Natural killer cell treated with Interleukin-12 subunit alpha and Interleukin-12 subunit beta and Interleukin-15 and Interleukin-18, amount 100 ng/mL, for 72 hours (primary cell): ENCODE results near the gene CERS6. TPM values are rescaled to one million over a fixed set of nuclear protein-coding genes. Genes with fewer than 3 reads are reported as not detected.
A peak's percentile ranks its signal among the peaks of the same experiment; 100 is the strongest.

Source experiments
- ATAC-seq, 2 donors: fragments of 150-1000 bp; cut with Tn5 transposase in 1 of 2; sonication (Bioruptor Pico), chemical (Tn5 transposase) in 1 of 2; 2 replicates each; pipeline ENCODE4 v1.10.0; 2021
- DNase-seq: peaks from one replicate; pipeline ENCODE4 v3.0.0; 2022; ENCODE audit warnings: low spot score
- H3K27ac Mint-ChIP-seq, 2 donors: 1 replicate in 1 of 2; 2 replicates in 1 of 2; pipeline ENCODE4 v1.8.0; 2022; ENCODE audit warnings: mixed read lengths in 2 of 2, mild to moderate bottlenecking in 1 of 2, moderate library complexity in 1 of 2
- H3K27me3 Mint-ChIP-seq, 2 donors: 1 replicate in 1 of 2; 2 replicates in 1 of 2; pipeline ENCODE4 v1.8.0; 2022; ENCODE audit warnings: mixed read lengths in 2 of 2
- H3K36me3 Mint-ChIP-seq: one replicate; pipeline ENCODE4 v1.8.0; 2022; ENCODE audit warnings: mixed read lengths
- H3K4me1 Mint-ChIP-seq, 2 donors: 1 replicate in 1 of 2; 2 replicates in 1 of 2; pipeline ENCODE4 v1.8.0; 2022; ENCODE audit warnings: low read depth in 2 of 2, mixed read lengths in 2 of 2, mild to moderate bottlenecking in 1 of 2
- H3K4me3 Mint-ChIP-seq: one replicate; pipeline ENCODE4 v1.8.0; 2022; ENCODE audit warnings: mixed read lengths
- H3K9me3 Mint-ChIP-seq: 2 replicates; pipeline ENCODE4 v1.8.0; 2022; ENCODE audit warnings: mixed read lengths
- total RNA-seq, 2 donors: library from RNA; stranded (reverse); gene quantifications; one replicate each; pipeline ENCODE4 v1.2.3, GENCODE V29; 2022

The CERS6 gene
- total RNA-seq, 2 donors from 2014 or later: 17.8 to 19.5 TPM

DNA sequence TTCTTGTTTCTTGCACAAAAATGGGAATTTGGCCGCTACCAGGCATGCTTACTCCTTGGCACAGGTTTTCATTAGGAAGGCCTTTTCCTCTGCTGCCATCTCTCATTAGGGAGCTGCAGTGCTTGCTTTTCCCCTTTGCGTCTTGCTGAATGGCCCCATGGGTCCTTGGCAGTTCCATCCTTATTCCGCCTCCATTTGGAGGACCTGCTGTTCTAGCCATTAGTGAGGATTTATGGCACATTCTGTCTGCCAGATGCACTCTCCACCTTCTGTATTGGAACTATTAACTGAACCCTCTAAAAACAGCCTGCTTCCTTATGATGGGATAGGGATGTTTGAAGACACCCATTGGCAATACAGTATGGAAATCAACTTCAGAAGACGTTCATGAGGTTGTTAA is 242.9 kb downstream of the CERS6 start:
- Mint-ChIP-seq H3K4me3 (no peak overlapping the region), H3K36me3 (peaks cover 16% of the 10 kb centered on the region), H3K4me1 (peaks cover 0 to 5% of the 10 kb centered on the region in 2 donors), H3K27ac (no peak overlapping the region), H3K9me3 (no peaks in the 10 kb centered on the region), H3K27me3 (no peaks in the 10 kb centered on the region)
- DNase-seq: no peak
- no peak for ATAC-seq

DNA sequence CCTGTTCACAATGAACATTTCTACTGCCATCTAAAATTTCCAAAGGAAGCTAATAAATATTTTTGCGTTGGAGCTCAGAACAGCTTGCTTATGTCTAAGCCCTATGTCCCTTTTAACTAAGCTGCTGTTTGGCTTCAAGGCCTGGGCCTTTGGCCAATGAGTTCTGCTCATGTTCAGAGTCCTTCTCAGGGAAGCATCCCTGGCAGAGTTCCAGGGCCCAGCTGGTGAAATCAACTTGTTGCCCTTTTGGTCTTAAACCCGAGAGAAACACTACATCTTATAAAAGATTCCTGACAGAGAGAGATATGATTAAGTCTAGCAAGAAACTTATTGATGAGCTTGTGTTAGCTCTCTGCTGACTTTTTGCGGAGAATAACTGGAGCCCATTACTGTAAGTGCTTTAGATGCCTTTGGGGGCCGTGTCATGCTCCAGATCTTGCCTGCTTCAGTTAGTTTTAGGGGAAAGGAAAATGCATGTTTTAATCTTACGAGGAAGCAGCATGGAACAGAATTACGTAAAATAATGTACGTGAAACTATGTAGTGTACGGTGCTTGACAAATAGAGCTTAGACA is 243.9 kb downstream of the CERS6 start:
- H3K27me3 Mint-ChIP-seq: no peaks in the 10 kb centered on the region
- DNase-seq (no peak), ATAC-seq (no peak)
- no peaks in the 10 kb centered on the region for H3K9me3 Mint-ChIP-seq
- H3K4me1 Mint-ChIP-seq: peaks cover 2 to 5% of the 10 kb centered on the region in 2 donors
- H3K4me3 Mint-ChIP-seq: no peak overlapping the region
- H3K27ac Mint-ChIP-seq: no peak overlapping the region
- peaks cover 16% of the 10 kb centered on the region for H3K36me3 Mint-ChIP-seq

DNA sequence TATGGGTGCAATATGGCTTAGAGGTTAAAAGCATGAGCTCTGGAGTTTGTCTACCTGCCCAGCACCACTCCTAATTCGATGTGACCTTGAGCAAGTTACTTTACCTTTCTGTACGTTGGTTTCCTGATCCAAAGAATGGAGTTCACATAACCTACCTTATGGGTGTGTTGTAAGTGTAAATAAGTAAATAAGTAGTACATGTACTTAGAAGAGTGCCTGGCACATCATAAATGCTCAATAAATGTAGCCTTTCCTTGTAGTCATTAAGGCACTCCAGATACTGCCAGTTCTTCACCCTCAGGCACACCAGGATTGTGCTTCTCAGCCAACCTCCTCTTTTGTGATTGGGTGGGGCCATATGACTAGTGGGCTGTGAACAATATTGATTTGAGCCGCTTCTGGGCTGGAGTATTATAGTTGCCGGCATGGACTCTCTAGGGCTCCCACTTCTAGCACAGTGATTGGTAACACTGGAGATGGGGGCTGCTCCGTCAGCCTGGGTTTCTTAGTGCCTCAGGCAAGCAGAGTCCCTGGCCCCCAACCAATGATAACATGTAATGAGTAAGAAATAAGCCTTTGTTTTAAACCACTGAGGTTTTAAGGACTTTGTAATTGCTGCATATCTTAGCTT is 244.7 kb downstream of the CERS6 start:
- peaks cover 5 to 6% of the 10 kb centered on the region in 2 donors for H3K4me1 Mint-ChIP-seq
- DNase-seq (no peak), ATAC-seq (no peak)
- H3K27ac Mint-ChIP-seq: no peak overlapping the region
- H3K27me3 Mint-ChIP-seq: no peaks in the 10 kb centered on the region
- no peaks in the 10 kb centered on the region for H3K9me3 Mint-ChIP-seq
- peaks cover 8% of the 10 kb centered on the region for H3K36me3 Mint-ChIP-seq
- no peak overlapping the region for H3K4me3 Mint-ChIP-seq

- DNase-seq (no peak), ATAC-seq (no peak)
- Mint-ChIP-seq H3K4me1 (peaks cover 0 to 6% of the 10 kb centered on the region in 2 donors), H3K4me3 (no peak overlapping the region), H3K27ac (no peak overlapping the region), H3K36me3 (no peaks in the 10 kb centered on the region), H3K27me3 (no peaks in the 10 kb centered on the region), H3K9me3 (no peaks in the 10 kb centered on the region)
These were observed 246.5 kb downstream of the CERS6 start for GRCh38 chr2:168702579-168702978.

DNA sequence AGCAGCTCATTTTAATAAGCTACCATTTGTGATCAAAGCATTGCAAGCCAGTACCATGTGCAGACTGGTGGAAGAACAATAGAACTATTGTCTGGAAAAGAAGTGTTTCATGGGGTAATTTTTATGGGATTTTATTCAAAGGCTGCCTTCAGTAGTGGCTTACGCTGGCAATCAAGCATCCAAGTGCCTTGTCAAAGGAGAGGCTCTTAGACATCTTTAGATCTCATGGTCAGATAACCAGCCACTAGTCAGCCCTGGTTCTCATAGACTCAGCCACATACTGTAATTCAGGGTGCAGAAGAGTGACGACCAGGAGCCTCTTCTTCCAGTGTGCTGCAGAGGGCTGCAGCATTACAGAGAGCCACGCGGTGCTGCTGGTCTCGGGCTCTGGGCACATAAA is 247.9 kb downstream of the CERS6 start:
- no peaks in the 10 kb centered on the region for H3K36me3 Mint-ChIP-seq
- DNase-seq (no peak), ATAC-seq (no peak)
- no peak overlapping the region for H3K4me3 Mint-ChIP-seq
- H3K4me1 Mint-ChIP-seq: peaks cover 0 to 6% of the 10 kb centered on the region in 2 donors
- H3K9me3 Mint-ChIP-seq: no peaks in the 10 kb centered on the region
- no peak overlapping the region for H3K27ac Mint-ChIP-seq
- H3K27me3 Mint-ChIP-seq: no peaks in the 10 kb centered on the region

DNA sequence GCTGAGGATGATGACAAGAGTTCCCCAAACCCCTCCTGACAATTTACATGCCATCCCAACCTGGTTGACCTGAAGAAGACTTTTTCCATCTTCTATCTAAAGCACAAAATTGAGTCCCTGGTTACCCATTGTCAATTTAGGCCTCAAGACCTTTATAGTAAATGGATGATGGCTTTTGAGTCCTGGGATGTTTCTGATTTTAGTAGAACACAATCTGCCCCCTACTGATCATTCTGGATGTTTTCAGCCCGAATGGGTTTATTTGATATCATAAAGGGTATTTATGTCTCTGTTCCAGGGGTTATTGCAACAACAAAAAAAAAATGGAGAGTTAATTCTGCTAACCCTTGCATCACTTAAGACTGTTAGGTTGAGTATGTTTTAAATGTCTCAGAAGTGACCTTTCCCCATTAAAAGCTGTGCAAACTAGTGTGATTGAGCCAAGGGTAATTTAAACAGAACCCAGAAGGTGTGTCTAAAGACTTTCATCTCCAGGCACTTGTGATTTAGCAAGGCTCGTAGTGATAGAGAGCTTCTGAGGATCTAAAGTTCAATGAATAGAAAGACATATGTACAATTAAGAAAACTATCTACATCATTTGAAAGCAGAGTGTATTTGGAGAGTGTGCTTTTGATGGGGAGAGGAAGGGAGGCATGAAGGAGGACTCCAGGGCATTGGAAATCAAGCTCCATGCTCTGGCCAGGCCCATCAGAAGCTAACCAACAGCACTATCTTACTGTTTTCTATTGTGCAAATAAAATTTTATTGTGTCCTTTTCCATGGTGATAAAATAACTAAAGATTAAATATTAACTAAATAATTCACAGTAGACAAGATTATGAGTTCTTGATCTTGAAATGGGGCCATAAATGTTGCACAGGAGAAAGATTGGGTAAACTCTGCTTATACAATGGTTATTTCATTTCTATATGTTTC is 249.7 kb downstream of the CERS6 start:
- no peaks in the 10 kb centered on the region for H3K27me3 Mint-ChIP-seq
- DNase-seq (no peak), ATAC-seq (no peak)
- no peaks in the 10 kb centered on the region for H3K9me3 Mint-ChIP-seq
- H3K36me3 Mint-ChIP-seq: no peaks in the 10 kb centered on the region
- H3K27ac Mint-ChIP-seq: no peak overlapping the region
- peaks cover 0 to 6% of the 10 kb centered on the region in 2 donors for H3K4me1 Mint-ChIP-seq
- H3K4me3 Mint-ChIP-seq: no peak overlapping the region

GRCh38 chr2:168706806-168707205 is 250.7 kb downstream of the CERS6 start:
- Mint-ChIP-seq H3K36me3 (no peaks in the 10 kb centered on the region), H3K4me1 (peaks cover 0 to 6% of the 10 kb centered on the region in 2 donors), H3K4me3 (no peak overlapping the region), H3K27me3 (no peaks in the 10 kb centered on the region), H3K9me3 (no peaks in the 10 kb centered on the region), H3K27ac (no peak overlapping the region)
- ATAC-seq (no peak), DNase-seq (no peak)

DNA sequence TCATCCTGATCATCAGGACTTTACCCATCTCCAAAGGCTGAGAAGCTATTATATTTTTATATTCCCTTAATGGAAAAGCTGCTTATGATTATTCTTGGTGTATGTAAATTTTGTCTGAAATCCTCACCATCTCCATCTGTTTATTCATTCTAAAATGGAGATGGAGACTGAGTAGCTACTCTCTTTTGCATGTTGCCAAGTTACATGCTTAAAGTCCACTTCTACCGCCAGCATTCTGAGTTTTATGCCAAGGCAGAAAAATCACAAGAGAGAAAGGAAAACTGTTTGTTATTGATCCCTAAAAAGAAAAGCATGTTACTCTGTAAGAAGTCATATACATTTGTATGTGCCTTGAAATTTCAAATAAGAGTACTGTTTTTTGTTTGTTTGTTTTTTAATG is 252.0 kb downstream of the CERS6 start:
- ATAC-seq: no peak
- H3K27me3 Mint-ChIP-seq: no peaks in the 10 kb centered on the region
- no peaks in the 10 kb centered on the region for H3K36me3 Mint-ChIP-seq
- no peak overlapping the region for H3K4me3 Mint-ChIP-seq
- no peaks in the 10 kb centered on the region for H3K9me3 Mint-ChIP-seq
- H3K27ac Mint-ChIP-seq: no peak overlapping the region
- no peak for DNase-seq
- H3K4me1 Mint-ChIP-seq: peaks cover 0 to 6% of the 10 kb centered on the region in 2 donors

DNA sequence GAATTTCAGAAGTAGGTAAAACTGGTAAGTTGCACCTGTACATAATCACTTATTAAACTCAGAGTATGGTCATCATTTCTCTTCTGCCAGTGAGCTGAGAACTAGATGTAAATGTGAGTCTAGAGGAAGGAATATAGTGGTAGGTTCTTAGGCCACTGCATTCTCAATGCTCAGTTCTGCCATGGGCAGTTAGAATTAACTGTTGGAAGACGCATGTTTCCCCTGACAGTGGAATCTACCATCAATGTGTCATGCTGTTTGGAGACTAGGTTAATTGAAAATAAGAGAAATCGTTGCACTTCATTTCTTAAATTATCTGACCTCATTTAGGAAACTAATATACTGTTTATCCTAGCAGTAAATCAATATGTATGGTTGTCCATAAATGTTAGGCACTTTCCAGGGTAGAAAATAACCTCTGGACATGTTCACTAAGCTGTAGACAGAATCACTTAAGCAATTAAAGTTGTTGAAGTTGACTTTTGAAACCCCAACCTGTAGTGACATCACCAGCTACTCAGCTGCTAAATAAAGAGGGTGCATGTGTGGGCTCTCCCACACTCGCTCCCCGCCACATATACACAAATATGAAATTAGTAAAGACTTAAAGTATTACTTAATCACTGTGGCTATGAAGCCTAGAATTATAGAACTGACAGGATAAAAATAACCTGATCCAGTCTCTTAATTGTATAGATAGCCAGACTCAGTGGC is 254.8 kb downstream of the CERS6 start:
- Mint-ChIP-seq H3K27me3 (no peaks in the 10 kb centered on the region), H3K4me3 (no peak overlapping the region), H3K9me3 (no peaks in the 10 kb centered on the region), H3K4me1 (no peaks in the 10 kb centered on the region), H3K27ac (no peak overlapping the region), H3K36me3 (no peaks in the 10 kb centered on the region)
- ATAC-seq (no peak), DNase-seq (no peak)

DNA sequence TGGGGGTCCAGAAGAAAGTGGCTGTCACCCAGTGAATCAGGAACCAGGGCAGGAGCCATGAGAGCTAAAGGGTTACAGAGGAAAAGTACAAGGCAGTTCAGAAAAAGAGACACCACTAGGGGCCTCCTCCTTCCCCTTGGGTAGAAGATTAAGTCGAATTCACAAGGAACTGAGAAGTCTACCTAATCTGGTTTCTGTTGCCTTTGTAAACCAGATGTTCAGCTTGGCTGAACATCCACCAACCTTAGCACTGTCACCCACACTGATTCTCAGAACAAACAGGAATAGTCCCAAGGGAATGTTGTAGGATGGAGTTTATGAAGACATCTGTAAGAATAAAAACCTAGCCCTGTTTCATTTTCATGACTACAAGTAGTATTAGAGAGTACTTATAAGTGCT is 256.0 kb downstream of the CERS6 start:
- H3K9me3 Mint-ChIP-seq: no peaks in the 10 kb centered on the region

GRCh38 chr2:168713325-168713724 is 257.3 kb downstream of the CERS6 start:
- Mint-ChIP-seq H3K4me3 (no peak overlapping the region), H3K4me1 (peaks cover 14 to 17% of the 10 kb centered on the region in 2 donors), H3K36me3 (no peaks in the 10 kb centered on the region), H3K27me3 (no peaks in the 10 kb centered on the region), H3K27ac (no peak overlapping the region), H3K9me3 (no peaks in the 10 kb centered on the region)
- DNase-seq (no peak), ATAC-seq (no peak)

More for the DNA sequence above, 256.0 kb downstream of the CERS6 start:
- no peak for ATAC-seq
- no peak for DNase-seq
- no peak overlapping the region for H3K4me3 Mint-ChIP-seq
- H3K36me3 Mint-ChIP-seq: no peaks in the 10 kb centered on the region
- H3K27me3 Mint-ChIP-seq: no peaks in the 10 kb centered on the region
- no peak overlapping the region for H3K27ac Mint-ChIP-seq
- peaks cover under 1 to 4% of the 10 kb centered on the region in 2 donors for H3K4me1 Mint-ChIP-seq

DNA sequence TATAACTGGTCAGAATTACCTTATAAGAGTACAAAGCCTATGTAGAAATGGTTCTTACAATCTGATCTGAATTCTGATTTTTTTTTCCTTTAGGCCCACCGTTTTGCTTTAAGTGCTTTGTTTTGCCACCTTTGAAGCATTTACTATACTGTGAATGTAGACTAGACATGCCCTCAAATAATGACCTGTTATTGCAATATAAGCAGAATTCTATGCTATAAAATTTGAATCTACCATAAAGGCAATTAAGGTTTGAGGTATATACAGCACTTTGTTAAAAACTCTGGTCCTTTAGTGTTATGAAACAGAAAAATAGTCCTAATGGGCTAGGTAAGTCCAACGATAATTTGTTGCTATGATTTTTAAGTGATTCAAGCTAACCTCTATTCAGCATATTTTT is 259.8 kb downstream of the CERS6 start:
- H3K36me3 Mint-ChIP-seq: no peaks in the 10 kb centered on the region
- DNase-seq (no peak), ATAC-seq (no peak)
- H3K4me1 Mint-ChIP-seq: peaks cover 18 to 22% of the 10 kb centered on the region in 2 donors
- H3K4me3 Mint-ChIP-seq: no peak overlapping the region
- H3K27ac Mint-ChIP-seq: no peak overlapping the region
- H3K9me3 Mint-ChIP-seq: no peaks in the 10 kb centered on the region
- H3K27me3 Mint-ChIP-seq: no peaks in the 10 kb centered on the region

DNA sequence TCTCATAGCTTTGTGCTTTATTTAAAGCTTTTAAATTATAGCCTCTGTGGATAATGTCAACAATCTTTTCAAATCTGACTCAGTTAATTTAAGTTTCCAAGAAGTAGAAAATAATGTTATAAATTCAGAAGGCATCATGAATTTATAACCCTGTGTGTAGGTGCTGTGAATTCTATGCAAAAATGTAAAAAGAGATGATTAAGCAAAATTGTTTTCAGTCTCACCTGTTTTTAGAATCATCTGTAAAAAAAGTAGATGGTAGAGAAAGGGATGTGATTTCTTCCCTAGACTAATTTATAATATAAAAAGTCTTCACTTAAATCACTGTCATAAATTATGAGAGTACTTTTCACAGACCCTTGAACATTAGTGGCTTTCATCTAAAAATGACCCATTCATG is 260.8 kb downstream of the CERS6 start:
- Mint-ChIP-seq H3K4me1 (peaks cover 18 to 22% of the 10 kb centered on the region in 2 donors), H3K9me3 (no peaks in the 10 kb centered on the region), H3K4me3 (no peak overlapping the region), H3K36me3 (no peaks in the 10 kb centered on the region), H3K27me3 (no peaks in the 10 kb centered on the region), H3K27ac (peak overlapping the region in 1 of 2 donors; percentile 42)
- DNase-seq (no peak), ATAC-seq (no peak)
